HCT116 (cell line): Measurements from ENCODE around the gene TADA3. TPM values are rescaled to one million over a fixed set of nuclear protein-coding genes. Genes with fewer than 3 reads are reported as not detected.

ENCODE experiments used
- ATAC-seq: fragments of 200-7000 bp; cut with Tn5 transposase; 2 replicates; pipeline ENCODE4 v1.9.1; 2020; ENCODE audit warnings: mild to moderate bottlenecking, moderate library complexity
- BruUV-seq: library from RNA; stranded (reverse); fragments of 400-500 nt; replicated peaks from 2 replicates; lab custom pipeline; 2021; lab: Mats Ljungman, UMichigan
- CTCF ChIA-PET: fragments of 300-600 bp; sonication (Branson Sonifier 250); formaldehyde crosslinking; loops from one replicate; lab custom pipeline; 2021; ENCODE audit warnings: antibody characterized with exemption; lab: Charles Lee
- POLR2A ChIA-PET: fragments of 300-600, 350-600 bp; sonication (Branson Sonifier 250); formaldehyde crosslinking; loops from one replicate; lab custom pipeline; 2021; ENCODE audit warnings: antibody characterized with exemption; lab: Charles Lee
- RAD21 ChIA-PET, 2 experiments: fragments of 300-600 bp; sonication (Branson Sonifier 250); formaldehyde crosslinking; loops; one replicate each; lab custom pipeline; 2023; ENCODE audit warnings: low total read pairs in 2 of 2; ENCODE audit not compliant: uncharacterized antibody in 2 of 2, unreplicated experiment in 2 of 2, low non-redundant PET in 1 of 2; lab: Charles Lee
- DNase-seq: peaks from one replicate; pipeline ENCODE4 v3.0.0-alpha.2; 2010; ENCODE audit warnings: low read depth, low spot score
- H2AFZ ChIP-seq: fragments of 200-600 bp; shearing (Covaris generic), sonication (generic); 2 replicates; pipeline ENCODE4 v1.6.1; 2017; ENCODE audit warnings: low read depth, mixed run types, mixed read lengths, antibody characterized with exemption, low read length; ENCODE audit not compliant: poor library complexity, severe bottlenecking
- H3K27ac ChIP-seq: 2 replicates; pipeline ENCODE4 v1.5.1; 2012; ENCODE audit warnings: low read depth, low read length
- H3K27me3 ChIP-seq: fragments of 200-600 bp; sonication (generic); 2 replicates; pipeline ENCODE4 v1.6.1; 2016; ENCODE audit warnings: mixed run types, low read length, mixed read lengths; ENCODE audit not compliant: insufficient read depth
- H3K36me3 ChIP-seq, 2 experiments: fragments of 200-500 bp in 1 of 2; fragments of 200-600 bp in 1 of 2; sonication (Bioruptor generic) in 1 of 2; sonication (generic) in 1 of 2; 2 replicates each; pipeline versions ENCODE4 v1.5.1 to v1.6.1; 2014 to 2016; ENCODE audit warnings: low read length in 2 of 2, inconsistent platforms in 1 of 2, mixed read lengths in 1 of 2, mixed run types in 1 of 2; ENCODE audit not compliant: insufficient read depth in 2 of 2, control insufficient read depth in 1 of 2
- H3K4me1 ChIP-seq, 2 experiments: fragments of 200-600 bp in 1 of 2; sonication (generic) in 1 of 2; 2 replicates each; pipeline versions ENCODE4 v1.5.1 to v1.6.1; 2012 to 2017; ENCODE audit warnings: low read length in 2 of 2, inconsistent platforms in 1 of 2, mild to moderate bottlenecking in 1 of 2, mixed read lengths in 1 of 2, mixed run types in 1 of 2, moderate library complexity in 1 of 2; ENCODE audit not compliant: insufficient read depth in 2 of 2, control insufficient read depth in 1 of 2
- H3K4me2 ChIP-seq: fragments of 200-600 bp; sonication (generic); 2 replicates; pipeline ENCODE4 v1.6.1; 2017; ENCODE audit warnings: mixed run types, low read length, mixed read lengths
- H3K4me3 ChIP-seq, 2 experiments: fragments of 200-600 bp in 1 of 2; sonication (generic) in 1 of 2; replicated peaks in 1 of 2; 2 replicates each; pipeline ENCODE4 v1.5.1; 2011 to 2016; ENCODE audit warnings: low read length in 2 of 2, control low read depth in 1 of 2, low read depth in 1 of 2, mild to moderate bottlenecking in 1 of 2, mixed read lengths in 1 of 2, mixed run types in 1 of 2
- H3K79me2 ChIP-seq: fragments of 200-600 bp; sonication (generic); 2 replicates; pipeline ENCODE4 v1.6.1; 2017; ENCODE audit warnings: mild to moderate bottlenecking, mixed run types, low read length, moderate library complexity, mixed read lengths; ENCODE audit not compliant: insufficient read depth
- H3K9ac ChIP-seq: fragments of 200-600 bp; sonication (generic); 2 replicates; pipeline ENCODE4 v1.6.1; 2016; ENCODE audit warnings: low read length, mixed read lengths
- H3K9me2 ChIP-seq: fragments of 200-600 bp; sonication (generic), shearing (Covaris generic); 2 replicates; pipeline ENCODE4 v1.6.1; 2017; ENCODE audit warnings: mixed run types, mild to moderate bottlenecking, moderate library complexity; ENCODE audit not compliant: insufficient read depth
- H3K9me3 ChIP-seq, 2 experiments: fragments of 200-500 bp in 1 of 2; fragments of 200-600 bp in 1 of 2; sonication (Bioruptor generic) in 1 of 2; sonication (generic) in 1 of 2; 2 replicates each; pipeline ENCODE4 v1.6.1; 2014 to 2017; ENCODE audit warnings: low read length in 2 of 2, mixed read lengths in 2 of 2, inconsistent platforms in 1 of 2, low read depth in 1 of 2, mild to moderate bottlenecking in 1 of 2, mixed run types in 1 of 2, moderate library complexity in 1 of 2; ENCODE audit not compliant: control insufficient read depth in 1 of 2, insufficient read depth in 1 of 2
- H4K20me1 ChIP-seq: fragments of 200-600 bp; sonication (generic), shearing (Covaris generic); 2 replicates; pipeline ENCODE4 v1.6.1; 2017; ENCODE audit warnings: mixed run types, mild to moderate bottlenecking, moderate library complexity; ENCODE audit not compliant: insufficient read depth
- CEBPB ChIP-seq: IDR thresholded peaks from 2 replicates; pipeline ENCODE4 v1.6.1; 2012; ENCODE audit warnings: low read depth
- FOSL1 ChIP-seq: IDR thresholded peaks from 2 replicates; pipeline ENCODE4 v1.6.1; 2012; ENCODE audit warnings: low read depth
- POLR2A ChIP-seq: IDR thresholded peaks from 2 replicates; pipeline ENCODE4 v1.7.0; 2011; ENCODE audit warnings: borderline replicate concordance; ENCODE audit not compliant: insufficient read depth, insufficient read length; ENCODE audit errors: extremely low read depth
- POLR2AphosphoS5 ChIP-seq: IDR thresholded peaks from 2 replicates; pipeline ENCODE4 v1.6.1; 2011; ENCODE audit warnings: mild to moderate bottlenecking, low read depth, low read length, moderate library complexity
- RAD21 ChIP-seq: IDR thresholded peaks from 2 replicates; pipeline ENCODE4 v1.6.1; 2012; ENCODE audit warnings: low read depth, mild to moderate bottlenecking
- SIN3A ChIP-seq: IDR thresholded peaks from 2 replicates; pipeline ENCODE4 v1.6.1; 2012; ENCODE audit warnings: low read depth
- SP1 ChIP-seq: IDR thresholded peaks from 2 replicates; pipeline ENCODE4 v1.6.1; 2012; ENCODE audit warnings: low read depth
- SRF ChIP-seq: IDR thresholded peaks from 2 replicates; pipeline ENCODE4 v1.6.1; 2012; ENCODE audit warnings: low read depth
- TCF7L2 ChIP-seq: IDR thresholded peaks from 2 replicates; pipeline ENCODE4 v1.7.0; 2011; ENCODE audit warnings: borderline replicate concordance, inconsistent platforms; ENCODE audit not compliant: insufficient read depth, insufficient read length; ENCODE audit errors: extremely low read depth
- intact Hi-C: fragments of 100-400 bp; cut with micrococcal nuclease; formaldehyde crosslinking; loops from 2 replicates; pipeline ENCODE4 v1.10.0; 2022
- total RNA-seq: library from RNA; stranded (reverse); gene quantifications from one replicate; pipeline ENCODE4 v1.2.1, GENCODE V29; 2021; ENCODE audit not compliant: unreplicated experiment
- TF ChIP-seq, protein P1 (sequence below): IDR thresholded peaks from 2 replicates; pipeline ENCODE4 v1.6.1; 2011; ENCODE audit warnings: mild to moderate bottlenecking, low read length, moderate library complexity; ENCODE audit not compliant: insufficient replicate concordance; ENCODE audit errors: extremely low read depth

Gene TADA3
- total RNA-seq, 1 experiment from 2014 or later, result 72.0 TPM

- no peaks in the 10 kb centered on the region for H3K27me3 ChIP-seq
- BruUV-seq, result no TSS peak
- H3K9ac ChIP-seq, result no peak overlapping the region
- H3K4me1 ChIP-seq, result peaks cover 8 to 18% of the 10 kb centered on the region in 2 experiments
- ATAC-seq (no peak), DNase-seq (no peak)
- H3K36me3 ChIP-seq, result peaks cover 54 to 70% of the 10 kb centered on the region in 2 experiments
- H2AFZ ChIP-seq, result no peak overlapping the region
- ChIA-PET CTCF (no interaction called here), POLR2A (no interaction called here), RAD21 (no interaction called here)
- intact Hi-C loops, result no loop called here
- no peaks in the 10 kb centered on the region for H3K9me2 ChIP-seq
- peaks cover 8% of the 10 kb centered on the region for H3K79me2 ChIP-seq
- no peak for TF ChIP-seq TCF7L2
- 0 out of 2 replicates have a peak, but pooled peaks have one; percentile 9 for TF ChIP-seq POLR2AphosphoS5
- no peak overlapping the region for H3K27ac ChIP-seq
- H3K9me3 ChIP-seq, result no peaks in the 10 kb centered on the region
- H3K4me3 ChIP-seq, result no peak overlapping the region
- no peaks in the 10 kb centered on the region for H4K20me1 ChIP-seq
- no peak overlapping the region for H3K4me2 ChIP-seq
Observed at GRCh38 chr3:9746330-9746729, 45.9 kb downstream of the TADA3 start.

GRCh38 chr3:9745521-9745920, 46.8 kb downstream of the TADA3 start:
- no peaks in the 10 kb centered on the region for H3K27me3 ChIP-seq
- CTCF ChIA-PET, result no interaction called here
- no peak overlapping the region for H3K4me3 ChIP-seq
- TF ChIP-seq CEBPB (no peak), POLR2A (no peak), SRF (no peak), TCF7L2 (no peak), SP1 (no peak), SIN3A (no peak), FOSL1 (no peak), RAD21 (no peak)
- TF ChIP-seq, protein P1, sequence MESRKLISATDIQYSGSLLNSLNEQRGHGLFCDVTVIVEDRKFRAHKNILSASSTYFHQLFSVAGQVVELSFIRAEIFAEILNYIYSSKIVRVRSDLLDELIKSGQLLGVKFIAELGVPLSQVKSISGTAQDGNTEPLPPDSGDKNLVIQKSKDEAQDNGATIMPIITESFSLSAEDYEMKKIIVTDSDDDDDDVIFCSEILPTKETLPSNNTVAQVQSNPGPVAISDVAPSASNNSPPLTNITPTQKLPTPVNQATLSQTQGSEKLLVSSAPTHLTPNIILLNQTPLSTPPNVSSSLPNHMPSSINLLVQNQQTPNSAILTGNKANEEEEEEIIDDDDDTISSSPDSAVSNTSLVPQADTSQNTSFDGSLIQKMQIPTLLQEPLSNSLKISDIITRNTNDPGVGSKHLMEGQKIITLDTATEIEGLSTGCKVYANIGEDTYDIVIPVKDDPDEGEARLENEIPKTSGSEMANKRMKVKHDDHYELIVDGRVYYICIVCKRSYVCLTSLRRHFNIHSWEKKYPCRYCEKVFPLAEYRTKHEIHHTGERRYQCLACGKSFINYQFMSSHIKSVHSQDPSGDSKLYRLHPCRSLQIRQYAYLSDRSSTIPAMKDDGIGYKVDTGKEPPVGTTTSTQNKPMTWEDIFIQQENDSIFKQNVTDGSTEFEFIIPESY, result no peak
- H4K20me1 ChIP-seq, result no peaks in the 10 kb centered on the region
- H3K36me3 ChIP-seq, result peaks cover 61 to 77% of the 10 kb centered on the region in 2 experiments
- H2AFZ ChIP-seq, result no peak overlapping the region
- no peak overlapping the region for H3K9ac ChIP-seq
- DNase-seq (no peak), ATAC-seq (no peak)
- peaks cover 6 to 12% of the 10 kb centered on the region in 2 experiments for H3K4me1 ChIP-seq
- H3K27ac ChIP-seq, result no peak overlapping the region
- RAD21 ChIA-PET, result no interaction called here
- BruUV-seq, result no TSS peak
- peaks cover 1% of the 10 kb centered on the region; the same call in 1 of the 2 replicates for H3K79me2 ChIP-seq
- intact Hi-C loops, result no loop called here
- no peak overlapping the region for H3K4me2 ChIP-seq
- POLR2A ChIA-PET, result no interaction called here
- H3K9me2 ChIP-seq, result no peaks in the 10 kb centered on the region
- H3K9me3 ChIP-seq, result no peaks in the 10 kb centered on the region
